ENCODE results near the gene DTNB.

Gene DTNB

GRCh38 chr2:25358249-25358815, 315.0 kb downstream of the DTNB start:
- Histone ChIP-seq H3K27me3 (ENCODE audit: insufficient read depth, low read length) (peaks cover 31% of the 10 kb centered on the region; the same call in 1 of the 2 replicates), H3K27ac (ENCODE audit: low read depth, low read length) (no peak overlapping the region), H3K9me3 (ENCODE audit: insufficient read depth, low read depth, low read length) (no peaks in the 10 kb centered on the region), H3K4me1 (ENCODE audit: insufficient read depth, low read length) (peaks cover 5% of the 10 kb centered on the region; the same call in 1 of the 2 replicates), H3K9ac (ENCODE audit: low read depth, low read length) (no peak overlapping the region), H3K4me3 (ENCODE audit: low read length) (no peak overlapping the region), H3K36me3 (ENCODE audit: insufficient read depth, low read length) (no peaks in the 10 kb centered on the region)
- 76% methylated on average over 6 of the region's 6 CpGs for WGBS

- 77% methylated on average over 4 of the region's 4 CpGs for WGBS
- Histone ChIP-seq H3K36me3 (ENCODE audit: insufficient read depth, low read length) (no peaks in the 10 kb centered on the region), H3K4me3 (ENCODE audit: low read length) (no peak overlapping the region), H3K27me3 (ENCODE audit: insufficient read depth, low read length) (peaks cover 16% of the 10 kb centered on the region; the same call in 1 of the 2 replicates), H3K27ac (ENCODE audit: low read depth, low read length) (no peak overlapping the region), H3K4me1 (ENCODE audit: insufficient read depth, low read length) (no peaks in the 10 kb centered on the region), H3K9ac (ENCODE audit: low read depth, low read length) (no peak overlapping the region), H3K9me3 (ENCODE audit: insufficient read depth, low read depth, low read length) (no peaks in the 10 kb centered on the region)
Observed at GRCh38 chr2:25356088-25356487, 317.3 kb downstream of the DTNB start.

- no peaks in the 10 kb centered on the region for H3K9me3 ChIP-seq (ENCODE audit: insufficient read depth, low read depth, low read length)
- no peak overlapping the region for H3K4me3 ChIP-seq (ENCODE audit: low read length)
- no peak overlapping the region for H3K27ac ChIP-seq (ENCODE audit: low read depth, low read length)
- peaks cover 10% of the 10 kb centered on the region; the same call in 1 of the 2 replicates for H3K27me3 ChIP-seq (ENCODE audit: insufficient read depth, low read length)
- H3K4me1 ChIP-seq (ENCODE audit: insufficient read depth, low read length), result no peaks in the 10 kb centered on the region
- no peak overlapping the region for H3K9ac ChIP-seq (ENCODE audit: low read depth, low read length)
- H3K36me3 ChIP-seq (ENCODE audit: insufficient read depth, low read length), result no peaks in the 10 kb centered on the region
- WGBS, result 89% methylated on average over 8 of the region's 8 CpGs
Observed at GRCh38 chr2:25355270-25355669, 318.1 kb downstream of the DTNB start.

GRCh38 chr2:25354116-25354515, 319.3 kb downstream of the DTNB start:
- Histone ChIP-seq H3K27ac (ENCODE audit: low read depth, low read length) (no peak overlapping the region), H3K27me3 (ENCODE audit: insufficient read depth, low read length) (peaks cover 2% of the 10 kb centered on the region; the same call in 1 of the 2 replicates), H3K4me3 (ENCODE audit: low read length) (no peak overlapping the region), H3K9me3 (ENCODE audit: insufficient read depth, low read depth, low read length) (no peaks in the 10 kb centered on the region), H3K9ac (ENCODE audit: low read depth, low read length) (no peak overlapping the region), H3K4me1 (ENCODE audit: insufficient read depth, low read length) (no peaks in the 10 kb centered on the region), H3K36me3 (ENCODE audit: insufficient read depth, low read length) (no peaks in the 10 kb centered on the region)
- 90% methylated on average over 6 of the region's 6 CpGs for WGBS

- H3K9ac ChIP-seq (ENCODE audit: low read depth, low read length), result no peak overlapping the region
- WGBS, result 87% methylated on average over 7 of the region's 7 CpGs
- no peaks in the 10 kb centered on the region for H3K4me1 ChIP-seq (ENCODE audit: insufficient read depth, low read length)
- no peak overlapping the region for H3K27ac ChIP-seq (ENCODE audit: low read depth, low read length)
- H3K27me3 ChIP-seq (ENCODE audit: insufficient read depth, low read length), result peaks cover 2% of the 10 kb centered on the region; the same call in 1 of the 2 replicates
- H3K4me3 ChIP-seq (ENCODE audit: low read length), result no peak overlapping the region
- H3K36me3 ChIP-seq (ENCODE audit: insufficient read depth, low read length), result no peaks in the 10 kb centered on the region
- no peaks in the 10 kb centered on the region for H3K9me3 ChIP-seq (ENCODE audit: insufficient read depth, low read depth, low read length)
Observed at GRCh38 chr2:25349397-25349796, 324.0 kb downstream of the DTNB start.

GRCh38 chr2:25347846-25348245, 325.5 kb downstream of the DTNB start:
- whole genome bisulfite sequencing, result 78% methylated on average over 2 of the region's 2 CpGs

GRCh38 chr2:25347205-25347815, 326.1 kb downstream of the DTNB start:
- H3K27ac ChIP-seq (ENCODE audit: low read depth, low read length), result no peak overlapping the region
- no peak overlapping the region for H3K9ac ChIP-seq (ENCODE audit: low read depth, low read length)
- no peak overlapping the region for H3K4me3 ChIP-seq (ENCODE audit: low read length)
- no peaks in the 10 kb centered on the region for H3K9me3 ChIP-seq (ENCODE audit: insufficient read depth, low read depth, low read length)
- H3K36me3 ChIP-seq (ENCODE audit: insufficient read depth, low read length), result no peaks in the 10 kb centered on the region
- no peaks in the 10 kb centered on the region for H3K4me1 ChIP-seq (ENCODE audit: insufficient read depth, low read length)
- 78% methylated on average over 7 of the region's 7 CpGs for WGBS
- peaks cover 18% of the 10 kb centered on the region for H3K27me3 ChIP-seq (ENCODE audit: insufficient read depth, low read length)

More at GRCh38 chr2:25347846-25348245, 325.5 kb downstream of the DTNB start:
- Histone ChIP-seq H3K4me3 (ENCODE audit: low read length) (no peak overlapping the region), H3K9me3 (ENCODE audit: insufficient read depth, low read depth, low read length) (no peaks in the 10 kb centered on the region), H3K9ac (ENCODE audit: low read depth, low read length) (no peak overlapping the region), H3K4me1 (ENCODE audit: insufficient read depth, low read length) (no peaks in the 10 kb centered on the region), H3K27ac (ENCODE audit: low read depth, low read length) (no peak overlapping the region), H3K27me3 (ENCODE audit: insufficient read depth, low read length) (peaks cover 16% of the 10 kb centered on the region), H3K36me3 (ENCODE audit: insufficient read depth, low read length) (no peaks in the 10 kb centered on the region)

- no peak overlapping the region for H3K27ac ChIP-seq (ENCODE audit: low read depth, low read length)
Observed at GRCh38 chr2:25343187-25343825, 330.1 kb downstream of the DTNB start.

GRCh38 chr2:25342372-25343186, 330.8 kb downstream of the DTNB start:
- Histone ChIP-seq H3K27ac (ENCODE audit: low read depth, low read length) (no peak overlapping the region), H3K9me3 (ENCODE audit: insufficient read depth, low read depth, low read length) (no peaks in the 10 kb centered on the region), H3K4me3 (ENCODE audit: low read length) (peak overlapping the region; percentile 54), H3K4me1 (ENCODE audit: insufficient read depth, low read length) (0 out of 2 replicates have a peak, but pooled peaks cover 3% of the 10 kb centered on the region), H3K27me3 (ENCODE audit: insufficient read depth, low read length) (peaks cover 36% of the 10 kb centered on the region), H3K9ac (ENCODE audit: low read depth, low read length) (no peak overlapping the region), H3K36me3 (ENCODE audit: insufficient read depth, low read length) (no peaks in the 10 kb centered on the region)
- 11% methylated on average over 42 of the region's 45 CpGs for WGBS

More at GRCh38 chr2:25343187-25343825, 330.1 kb downstream of the DTNB start:
- Histone ChIP-seq H3K36me3 (ENCODE audit: insufficient read depth, low read length) (no peaks in the 10 kb centered on the region), H3K4me3 (ENCODE audit: low read length) (no peak overlapping the region), H3K4me1 (ENCODE audit: insufficient read depth, low read length) (0 out of 2 replicates have a peak, but pooled peaks cover 3% of the 10 kb centered on the region), H3K9me3 (ENCODE audit: insufficient read depth, low read depth, low read length) (no peaks in the 10 kb centered on the region), H3K27me3 (ENCODE audit: insufficient read depth, low read length) (peaks cover 36% of the 10 kb centered on the region), H3K9ac (ENCODE audit: low read depth, low read length) (no peak overlapping the region)
- WGBS, result 92% methylated on average over 21 of the region's 21 CpGs

GRCh38 chr2:25341753-25342371, 331.5 kb downstream of the DTNB start, which contains the start of gene DNMT3A:
DNMT3A (minus strand) TSS chr2:25341925; CDS start chr2:25313984, 27,941 bp downstream.
- Histone ChIP-seq H3K27me3 (ENCODE audit: insufficient read depth, low read length) (peaks cover 36% of the 10 kb centered on the region), H3K4me3 (ENCODE audit: low read length) (peak within 1 kb of the TSS; percentile 54), H3K9me3 (ENCODE audit: insufficient read depth, low read depth, low read length) (no peaks in the 10 kb centered on the region), H3K4me1 (ENCODE audit: insufficient read depth, low read length) (peaks cover 7% of the 10 kb centered on the region), H3K9ac (ENCODE audit: low read depth, low read length) (no peak within 1 kb of the TSS), H3K36me3 (ENCODE audit: insufficient read depth, low read length) (no peaks in the 10 kb centered on the region), H3K27ac (ENCODE audit: low read depth, low read length) (no peak within 1 kb of the TSS)
- under 1% methylated on average over 100 of the region's 100 CpGs for WGBS

Data from HUES64 (cell line).